GM19035 (cell line): ENCODE measurements around the gene CSTF2T.

Experiments used
- ATAC-seq: cut with Tn5 transposase; IDR thresholded peaks from one replicate; pipeline ENCODE4 v1.9.1; 2021; ENCODE audit not compliant: unreplicated experiment

Gene CSTF2T

GRCh38 chr10:51651063-51651462, 48.3 kb downstream of the CSTF2T start:
- no peak for ATAC-seq

- no peak for ATAC-seq
Measured at GRCh38 chr10:51649064-51649463, 50.3 kb downstream of the CSTF2T start.
